IMR-90 (cell line): ENCODE results near the gene ARHGAP12. TPM values are rescaled to one million over a fixed set of nuclear protein-coding genes. Genes with fewer than 3 reads are reported as not detected.
A peak's percentile ranks its signal among the peaks of the same experiment; 100 is the strongest.

Experiments used
- ATAC-seq: fragments of 200-7000 bp; cut with Tn5 transposase; 2 replicates; pipeline ENCODE4 v1.9.1; 2020; ENCODE audit warnings: low read depth, mild to moderate bottlenecking, moderate library complexity
- BruUV-seq: library from RNA; stranded (reverse); fragments of 400-500 nt; replicated peaks from 2 replicates; lab custom pipeline; 2021; lab: Mats Ljungman, UMichigan
- CTCF ChIA-PET: fragments of 300-600 bp; formaldehyde crosslinking; extraction: SDS; loops from one replicate; lab custom pipeline; 2021; ENCODE audit warnings: antibody characterized with exemption; lab: Yijun Ruan, JAX
- POLR2A ChIA-PET: fragments of 300-600 bp; sonication (Branson Sonifier 250); formaldehyde crosslinking; loops from one replicate; lab custom pipeline; 2022; ENCODE audit warnings: antibody characterized with exemption; ENCODE audit not compliant: unreplicated experiment; lab: Charles Lee
- DNase-seq: peaks from one replicate; pipeline ENCODE4 v3.0.0; 2013
- H2AFZ ChIP-seq: replicated peaks from 2 replicates; pipeline ENCODE3; 2013; ENCODE audit warnings: low read length, mild to moderate bottlenecking; ENCODE audit not compliant: poor library complexity
- H2AK5ac ChIP-seq: 2 replicates; pipeline ENCODE4 v1.6.1; 2013; ENCODE audit warnings: low read depth, low read length, inconsistent platforms
- H2AK9ac ChIP-seq: replicated peaks from 2 replicates; pipeline ENCODE3; 2013; ENCODE audit warnings: mild to moderate bottlenecking, low read depth, low read length, moderate library complexity; ENCODE audit not compliant: poor library complexity
- H2BK120ac ChIP-seq: 2 replicates; pipeline ENCODE4 v1.6.1; 2013; ENCODE audit warnings: low read depth, low read length, inconsistent platforms
- H2BK15ac ChIP-seq: 3 replicates; pipeline ENCODE4 v1.6.1; 2013; ENCODE audit warnings: low read depth, low read length, inconsistent platforms
- H2BK20ac ChIP-seq: 2 replicates; pipeline ENCODE4 v1.6.1; 2013; ENCODE audit warnings: low read depth, mild to moderate bottlenecking, inconsistent platforms, low read length, moderate library complexity
- H2BK5ac ChIP-seq: 2 replicates; pipeline ENCODE4 v1.6.1; 2013; ENCODE audit warnings: mild to moderate bottlenecking, low read depth, low read length, inconsistent platforms; ENCODE audit not compliant: poor library complexity, severe bottlenecking
- H3K14ac ChIP-seq: replicated peaks from 2 replicates; pipeline ENCODE4 v1.6.1; 2013; ENCODE audit warnings: low read depth, low read length, inconsistent platforms
- H3K18ac ChIP-seq: 2 replicates; pipeline ENCODE4 v1.6.1; 2013; ENCODE audit warnings: low read depth, low read length, control low read depth
- H3K23ac ChIP-seq: 2 replicates; pipeline ENCODE4 v1.6.1; 2013; ENCODE audit warnings: low read depth, low read length, inconsistent platforms
- H3K27ac ChIP-seq: 2 replicates; pipeline ENCODE4 v1.5.1; 2013; ENCODE audit warnings: mild to moderate bottlenecking, control low read depth, low read length; ENCODE audit not compliant: insufficient read depth
- H3K27me3 ChIP-seq: 2 replicates; pipeline ENCODE4 v1.6.1; 2013; ENCODE audit warnings: low read length; ENCODE audit not compliant: control insufficient read depth, insufficient read depth
- H3K36me3 ChIP-seq: 2 replicates; pipeline ENCODE4 v1.6.1; 2013; ENCODE audit warnings: low read length, mixed read lengths; ENCODE audit not compliant: control insufficient read depth, insufficient read depth
- H3K4ac ChIP-seq: 2 replicates; pipeline ENCODE4 v1.6.1; 2013; ENCODE audit warnings: low read depth, low read length, inconsistent platforms
- H3K4me1 ChIP-seq: 2 replicates; pipeline ENCODE4 v1.6.1; 2013; ENCODE audit warnings: low read length, mixed read lengths; ENCODE audit not compliant: control insufficient read depth, insufficient read depth
- H3K4me2 ChIP-seq: 2 replicates; pipeline ENCODE4 v1.6.1; 2013; ENCODE audit warnings: low read depth, mild to moderate bottlenecking, control low read depth, low read length, moderate library complexity
- H3K4me3 ChIP-seq: 2 replicates; pipeline ENCODE4 v1.5.1; 2013; ENCODE audit warnings: low read depth, mild to moderate bottlenecking, control low read depth, low read length, moderate library complexity; ENCODE audit not compliant: insufficient read depth
- H3K56ac ChIP-seq: 2 replicates; pipeline ENCODE4 v1.6.1; 2013; ENCODE audit warnings: low read length, inconsistent platforms; ENCODE audit not compliant: insufficient read depth; ENCODE audit errors: extremely low read depth
- H3K79me1 ChIP-seq, 2 experiments: 2 replicates each; pipeline ENCODE4 v1.6.1; 2013; ENCODE audit warnings: low read length in 2 of 2, inconsistent platforms in 1 of 2, low read depth in 1 of 2
- H3K9ac ChIP-seq: 2 replicates; pipeline ENCODE4 v1.6.1; 2013; ENCODE audit warnings: low read depth, low read length, control low read depth
- H3K9me1 ChIP-seq: 2 replicates; pipeline ENCODE4 v1.6.1; 2013; ENCODE audit warnings: low read length, inconsistent platforms; ENCODE audit not compliant: insufficient read depth
- H3K9me3 ChIP-seq: 2 replicates; pipeline ENCODE4 v1.6.1; 2013; ENCODE audit warnings: low read length; ENCODE audit not compliant: control insufficient read depth, insufficient read depth
- H4K20me1 ChIP-seq: 2 replicates; pipeline ENCODE4 v1.6.1; 2013; ENCODE audit warnings: low read length, inconsistent platforms; ENCODE audit not compliant: insufficient read depth
- H4K5ac ChIP-seq: 2 replicates; pipeline ENCODE4 v1.6.1; 2013; ENCODE audit warnings: mild to moderate bottlenecking, low read depth, low read length, control low read depth
- H4K8ac ChIP-seq, 2 experiments: 2 replicates each; pipeline ENCODE4 v1.6.1; 2013; ENCODE audit warnings: low read depth in 2 of 2, low read length in 2 of 2, control low read depth in 1 of 2, inconsistent platforms in 1 of 2
- H4K91ac ChIP-seq: 2 replicates; pipeline ENCODE4 v1.6.1; 2013; ENCODE audit warnings: low read depth, low read length, inconsistent platforms; ENCODE audit not compliant: insufficient read depth
- BHLHE40 ChIP-seq: fragments of 150-350 bp; IDR thresholded peaks from 2 replicates; pipeline ENCODE4 v1.6.1; 2016; ENCODE audit warnings: mild to moderate bottlenecking, low read depth, low read length
- CEBPB ChIP-seq: IDR thresholded peaks from 2 replicates; pipeline ENCODE4 v1.6.1; 2012; ENCODE audit warnings: low read depth, low read length, improper control_type of control experiment
- CHD1 ChIP-seq: IDR thresholded peaks from 2 replicates; pipeline ENCODE4 v1.6.1; 2012; ENCODE audit warnings: low read depth, low read length, improper control_type of control experiment
- CTCF ChIP-seq: conservative IDR thresholded peaks from 2 replicates; pipeline ENCODE4 v1.5.1; 2012; ENCODE audit warnings: mild to moderate bottlenecking, low read depth, low read length, improper control_type of control experiment
- FOS ChIP-seq: fragments of 150-350 bp; IDR thresholded peaks from 2 replicates; pipeline ENCODE4 v1.6.1; 2016; ENCODE audit warnings: low read depth, low read length
- MAFK ChIP-seq: IDR thresholded peaks from 2 replicates; pipeline ENCODE4 v1.6.1; 2012; ENCODE audit warnings: low read depth, low read length, improper control_type of control experiment
- MAZ ChIP-seq: IDR thresholded peaks from 2 replicates; pipeline ENCODE4 v1.6.1; 2012; ENCODE audit warnings: low read depth, mild to moderate bottlenecking, low read length, improper control_type of control experiment, moderate library complexity, borderline replicate concordance
- MXI1 ChIP-seq: IDR thresholded peaks from 2 replicates; pipeline ENCODE4 v1.6.1; 2012; ENCODE audit warnings: low read depth, mild to moderate bottlenecking, low read length, moderate library complexity, borderline replicate concordance
- POLR2A ChIP-seq: IDR thresholded peaks from 2 replicates; pipeline ENCODE4 v1.6.1; 2012; ENCODE audit warnings: mild to moderate bottlenecking, low read depth, low read length
- RAD21 ChIP-seq: IDR thresholded peaks from 2 replicates; pipeline ENCODE4 v1.6.1; 2012; ENCODE audit warnings: low read length, improper control_type of control experiment
- RCOR1 ChIP-seq: IDR thresholded peaks from 2 replicates; pipeline ENCODE4 v1.6.1; 2012; ENCODE audit warnings: mild to moderate bottlenecking, low read length, improper control_type of control experiment; ENCODE audit not compliant: insufficient replicate concordance
- RFX5 ChIP-seq: IDR thresholded peaks from 2 replicates; pipeline ENCODE4 v1.8.0; 2012; ENCODE audit warnings: low read depth, mild to moderate bottlenecking, low read length, moderate library complexity
- SMC3 ChIP-seq: fragments of 150-350 bp; IDR thresholded peaks from 2 replicates; pipeline ENCODE4 v1.6.1; 2016; ENCODE audit warnings: low read depth, mild to moderate bottlenecking, antibody characterized with exemption, low read length, moderate library complexity
- WGBS, 2 experiments: methylation state at CpG; one replicate each; pipeline versions ENCODE4 v1.1.5 to v1.1.7; 2013; ENCODE audit warnings: missing lambda C conversion rate in 2 of 2; ENCODE audit not compliant: insufficient read length in 1 of 2; ENCODE audit errors: extremely low coverage in 2 of 2; 5-methylcytosine and 5-hydroxymethylcytosine counted together
- dilution Hi-C: fragments of 300-500 bp; cut with HindIII; formaldehyde crosslinking; loops from one replicate; pipeline ENCODE4 v1.14.3; 2018; ENCODE audit warnings: low sequenced_read_pairs; ENCODE audit not compliant: unreplicated experiment
- in situ Hi-C: fragments of 300-500 bp; cut with MboI; formaldehyde crosslinking; loops from 3 replicates; pipeline ENCODE4 v1.14.3; 2019; ENCODE audit warnings: low sequenced_read_pairs, inconsistent platforms, mixed read lengths
- intact Hi-C: fragments of 100-400 bp; cut with micrococcal nuclease; formaldehyde crosslinking; loops from 2 replicates; pipeline ENCODE4 v1.10.0; 2022
- polyA plus RNA-seq, 3 experiments: library from polyadenylated mRNA; depleted of rRNA; stranded (reverse); fragments of >200 nt; gene quantifications; 2 replicates each; pipeline ENCODE4 v1.2.3, GENCODE V29; 2012; ENCODE audit warnings: low replicate concordance in 1 of 3
- total RNA-seq: library from RNA; depleted of rRNA; stranded (reverse); fragments of >200 nt; gene quantifications from 2 replicates; pipeline ENCODE4 v1.2.3, GENCODE V29; 2012
- TF ChIP-seq, protein P1 (sequence below): fragments of 150-350 bp; IDR thresholded peaks from 2 replicates; pipeline ENCODE4 v1.6.1; 2016; ENCODE audit warnings: low read depth, mild to moderate bottlenecking, low read length, moderate library complexity, borderline replicate concordance

Gene ARHGAP12
- total and polyA plus RNA-seq, 2 of the 4 experiments (the other 2 are of a cell fraction), result 9.0 to 28.5 TPM

GRCh38 chr10:31929261-31930022, 811 bp upstream of the ARHGAP12 start:
- no peaks in the 10 kb centered on the region for H3K9me3 ChIP-seq
- CTCF ChIA-PET, result interaction anchor here (1.8 to 2.8 kb wide), 2 partner anchors 16 to 67 kb away, joined by 4 to 10 read pairs; no protein-coding TSS in a partner anchor
- H2BK15ac ChIP-seq, result peak overlapping the region; percentile 24
- in situ Hi-C loops, result no loop called here
- peak overlapping the region; percentile 64 for H4K91ac ChIP-seq
- H3K27me3 ChIP-seq, result no peaks in the 10 kb centered on the region
- peak overlapping the region; percentile 90 for H4K5ac ChIP-seq
- no peaks in the 10 kb centered on the region for H3K36me3 ChIP-seq
- H3K23ac ChIP-seq, result peak overlapping the region; percentile 93
- peaks cover 17 to 44% of the 10 kb centered on the region in 2 experiments; a peak in 3 of 4 replicates for H3K79me1 ChIP-seq
- DNase-seq (no peak), ATAC-seq (peak; percentile 5)
- H2AK9ac ChIP-seq, result peak overlapping the region; percentile 86
- peak overlapping the region; percentile 48 for H2BK120ac ChIP-seq
- H3K9ac ChIP-seq, result peak overlapping the region; percentile 83
- peaks cover 4% of the 10 kb centered on the region for H3K4me1 ChIP-seq
- H2BK20ac ChIP-seq, result no peak overlapping the region
- H3K56ac ChIP-seq, result peak overlapping the region; percentile 69; the same call in 1 of the 2 replicates
- H3K4me3 ChIP-seq, result peak overlapping the region; percentile 71
- peak overlapping the region; percentile 94 for H3K4me2 ChIP-seq
- H3K14ac ChIP-seq, result peak overlapping the region; percentile 88
- peak overlapping the region; percentile 91 for H3K27ac ChIP-seq
- peaks cover 32% of the 10 kb centered on the region for H4K20me1 ChIP-seq
- H3K4ac ChIP-seq, result peak overlapping the region; percentile 49
- intact Hi-C loops, result loop anchor here (5.0 kb wide), 1 partner anchor 67 kb away; no protein-coding TSS in a partner anchor
- peak overlapping the region; percentile 68 to 81 for H4K8ac ChIP-seq
- H2BK5ac ChIP-seq, result peak overlapping the region; percentile 72
- dilution Hi-C loops, result no loop called here
- WGBS, 2 experiments, result 0% methylated on average over 12 of the region's 25 CpGs; no CpG with 5 or more reads in 1 of the 2 experiments
- BruUV-seq, result no TSS peak
- H3K18ac ChIP-seq, result peak overlapping the region; percentile 45
- POLR2A ChIA-PET, result interaction anchor here (1.3 kb wide), 1 partner anchor 68 kb away, joined by 3 read pairs; no protein-coding TSS in a partner anchor
- peak overlapping the region; percentile 18 for H2AK5ac ChIP-seq
- H3K9me1 ChIP-seq, result peaks cover 2% of the 10 kb centered on the region; the same call in 1 of the 2 replicates
- peak overlapping the region; percentile 93 for H2AFZ ChIP-seq
- TF ChIP-seq BHLHE40 (no peak), MAZ (no peak), POLR2A (no peak; the same call in none of the 2 replicates), CEBPB (no peak), FOS (no peak), CHD1 (no peak), RFX5 (no peak), RCOR1 (no peak), MXI1 (no peak), MAFK (no peak), SMC3 (no peak), CTCF (no peak), RAD21 (no peak)
- TF ChIP-seq, protein P1, sequence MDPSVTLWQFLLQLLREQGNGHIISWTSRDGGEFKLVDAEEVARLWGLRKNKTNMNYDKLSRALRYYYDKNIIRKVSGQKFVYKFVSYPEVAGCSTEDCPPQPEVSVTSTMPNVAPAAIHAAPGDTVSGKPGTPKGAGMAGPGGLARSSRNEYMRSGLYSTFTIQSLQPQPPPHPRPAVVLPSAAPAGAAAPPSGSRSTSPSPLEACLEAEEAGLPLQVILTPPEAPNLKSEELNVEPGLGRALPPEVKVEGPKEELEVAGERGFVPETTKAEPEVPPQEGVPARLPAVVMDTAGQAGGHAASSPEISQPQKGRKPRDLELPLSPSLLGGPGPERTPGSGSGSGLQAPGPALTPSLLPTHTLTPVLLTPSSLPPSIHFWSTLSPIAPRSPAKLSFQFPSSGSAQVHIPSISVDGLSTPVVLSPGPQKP, result no peak
